Lower leg skin (tissue), 4 donors: ENCODE measurements around the gene MAP4K5. TPM values are rescaled to one million over a fixed set of nuclear protein-coding genes. Genes with fewer than 3 reads are reported as not detected.

ENCODE experiments used
- DNase-seq, 2 donors: peaks; one replicate each; pipeline ENCODE4 v3.0.0-alpha.2; 2019; ENCODE audit warnings: low spot score in 2 of 2
- H3K4me3 ChIP-seq: fragments of 200-600 bp; sonication (generic); 2 replicates; pipeline ENCODE4 v1.5.1; 2017; ENCODE audit warnings: mild to moderate bottlenecking, low read depth; ENCODE audit not compliant: poor library complexity, severe bottlenecking
- POLR2A ChIP-seq, 2 donors: fragments of 450-650 bp; IDR thresholded peaks; one replicate each; pipeline ENCODE4 v1.6.1; 2016 to 2017; ENCODE audit warnings: antibody characterized with exemption in 2 of 2, mild to moderate bottlenecking in 1 of 2, moderate library complexity in 1 of 2
- WGBS, 2 donors: methylation state at CpG; one replicate each; pipeline ENCODE4 v1.1.5; 2018; 5-methylcytosine and 5-hydroxymethylcytosine counted together
- intact Hi-C: fragments of 100-400 bp; cut with DNase I; formaldehyde crosslinking; loops from one replicate; pipeline ENCODE4 v1.15.0; 2023; ENCODE audit warnings: low total_unique reads
- total RNA-seq, 4 donors: library from RNA; depleted of rRNA; stranded (reverse); fragments of >200 nt; gene quantifications; one replicate each; pipeline ENCODE4 v1.1.0, GENCODE V29; 2016
- TF ChIP-seq, protein P1 (sequence below), 3 donors: fragments of 450-650 bp; IDR thresholded peaks; one replicate each; pipeline ENCODE4 v1.5.1; 2016; ENCODE audit warnings: antibody characterized with exemption in 3 of 3, mild to moderate bottlenecking in 3 of 3, moderate library complexity in 2 of 3

Gene MAP4K5
- total RNA-seq, 4 donors from 2014 or later: 119 to 292 (median 218) TPM

DNA sequence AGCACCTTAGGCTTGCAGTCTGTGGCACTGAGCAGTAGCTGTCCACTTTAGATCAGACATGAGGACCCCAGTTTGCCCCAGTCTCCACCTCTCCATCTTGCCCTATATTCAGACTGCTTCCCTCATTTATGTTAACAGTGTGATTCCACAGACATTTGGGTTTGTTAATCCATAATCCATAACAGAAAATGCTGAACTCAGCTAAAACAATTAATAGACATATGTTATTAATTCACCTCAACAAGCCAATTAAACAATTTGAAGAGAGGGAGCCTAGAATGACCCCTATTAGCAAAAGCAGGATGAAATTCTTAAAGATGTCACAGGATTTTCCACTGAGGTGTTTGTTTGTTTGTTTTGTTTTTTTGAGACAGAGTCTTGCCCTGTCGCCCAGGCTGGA lies 144.8 kb downstream of the MAP4K5 start:
- no peak overlapping the region for H3K4me3 ChIP-seq
- no peak for TF ChIP-seq POLR2A (IDR thresholded peaks at IDR 0.05)
- TF ChIP-seq, protein P1, sequence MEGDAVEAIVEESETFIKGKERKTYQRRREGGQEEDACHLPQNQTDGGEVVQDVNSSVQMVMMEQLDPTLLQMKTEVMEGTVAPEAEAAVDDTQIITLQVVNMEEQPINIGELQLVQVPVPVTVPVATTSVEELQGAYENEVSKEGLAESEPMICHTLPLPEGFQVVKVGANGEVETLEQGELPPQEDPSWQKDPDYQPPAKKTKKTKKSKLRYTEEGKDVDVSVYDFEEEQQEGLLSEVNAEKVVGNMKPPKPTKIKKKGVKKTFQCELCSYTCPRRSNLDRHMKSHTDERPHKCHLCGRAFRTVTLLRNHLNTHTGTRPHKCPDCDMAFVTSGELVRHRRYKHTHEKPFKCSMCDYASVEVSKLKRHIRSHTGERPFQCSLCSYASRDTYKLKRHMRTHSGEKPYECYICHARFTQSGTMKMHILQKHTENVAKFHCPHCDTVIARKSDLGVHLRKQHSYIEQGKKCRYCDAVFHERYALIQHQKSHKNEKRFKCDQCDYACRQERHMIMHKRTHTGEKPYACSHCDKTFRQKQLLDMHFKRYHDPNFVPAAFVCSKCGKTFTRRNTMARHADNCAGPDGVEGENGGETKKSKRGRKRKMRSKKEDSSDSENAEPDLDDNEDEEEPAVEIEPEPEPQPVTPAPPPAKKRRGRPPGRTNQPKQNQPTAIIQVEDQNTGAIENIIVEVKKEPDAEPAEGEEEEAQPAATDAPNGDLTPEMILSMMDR (IDR thresholded peaks at IDR 0.05): no peak
- intact Hi-C loops: no loop called here
- DNase-seq: no peak
- WGBS, 2 donors: 100% methylated on average over 1 of the region's 1 CpG

DNA sequence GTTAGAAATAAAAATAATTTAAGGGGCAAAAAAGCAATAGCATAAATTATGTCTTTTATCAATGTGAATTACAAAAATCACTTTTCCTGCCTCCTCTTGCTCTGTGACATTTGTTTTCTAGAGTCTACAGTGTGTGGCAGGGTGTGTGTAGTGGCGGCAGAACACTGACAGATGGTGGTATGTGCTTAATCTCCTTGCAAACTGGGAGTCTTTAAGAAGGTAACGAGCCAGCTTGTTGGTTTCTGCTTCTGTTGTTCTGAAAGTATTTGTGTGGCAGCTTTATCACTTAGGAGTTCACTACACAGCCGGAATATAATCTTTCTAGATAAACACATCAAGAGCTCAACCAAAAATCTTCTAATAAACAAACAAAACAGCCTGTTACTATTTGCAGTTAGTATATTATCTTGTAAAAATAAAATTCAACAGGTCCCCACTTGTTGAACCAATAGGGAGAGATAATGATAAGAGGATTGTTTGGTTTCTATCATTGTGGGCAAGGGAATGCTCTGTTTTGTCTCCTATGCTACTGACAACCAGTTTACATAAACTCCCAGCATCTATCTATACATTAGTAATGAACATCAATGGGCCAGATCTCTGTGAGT lies 148.6 kb downstream of the MAP4K5 start:
- 67 to 72% methylated on average over 3 of the region's 3 CpGs for WGBS, 2 donors
- no peak for DNase-seq
- H3K4me3 ChIP-seq: no peak overlapping the region
- intact Hi-C loops: no loop called here
- TF ChIP-seq, protein P1 (IDR thresholded peaks at IDR 0.05): no peak
- no peak for TF ChIP-seq POLR2A (IDR thresholded peaks at IDR 0.05)

DNA sequence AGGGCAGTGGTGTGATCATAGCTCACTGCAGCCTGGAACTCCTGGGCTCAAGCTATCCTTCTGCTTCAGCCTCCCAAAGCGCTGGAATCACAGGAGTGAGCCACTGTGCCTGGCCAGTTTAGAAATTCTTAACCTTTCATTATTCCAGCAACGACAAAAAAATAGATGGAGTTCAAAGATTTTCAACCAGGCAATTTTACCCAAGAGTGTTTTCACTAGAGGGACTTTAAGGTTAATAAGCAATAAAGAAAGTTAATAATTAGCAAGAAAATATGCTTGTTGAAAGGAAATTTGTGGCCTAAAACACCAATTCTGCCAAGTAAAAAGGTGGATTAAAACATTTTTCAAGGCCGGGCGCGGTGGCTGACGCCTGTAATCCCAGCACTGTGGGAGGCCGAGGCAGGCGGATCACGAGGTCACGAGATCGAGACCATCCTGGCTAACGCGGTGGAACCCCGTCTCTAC lies 150.5 kb downstream of the MAP4K5 start:
- no peak for DNase-seq
- intact Hi-C loops: no loop called here
- H3K4me3 ChIP-seq: no peak overlapping the region
- TF ChIP-seq, protein P1 (IDR thresholded peaks at IDR 0.05): no peak
- no peak for TF ChIP-seq POLR2A (IDR thresholded peaks at IDR 0.05)
- 96 to 97% methylated on average over 14 of the region's 14 CpGs for WGBS, 2 donors

DNA sequence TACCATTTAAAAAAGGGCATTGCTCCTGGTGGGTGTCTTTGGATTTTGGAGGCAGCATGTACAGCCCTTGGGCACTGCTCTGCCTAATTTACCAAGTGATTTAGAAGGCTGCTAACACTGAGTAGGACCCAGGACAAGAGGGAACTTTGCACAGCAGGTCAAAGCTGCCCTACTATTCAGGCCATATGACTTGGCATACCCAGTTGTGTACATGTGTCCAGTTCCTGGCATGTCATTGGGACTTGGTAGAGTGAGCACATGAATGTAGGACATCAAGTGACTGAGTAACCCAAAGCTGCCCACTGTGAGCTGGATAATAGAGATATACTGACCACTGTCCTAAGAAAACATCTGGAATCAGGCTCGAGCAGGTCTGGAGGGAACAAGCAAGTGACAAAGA lies 151.4 kb downstream of the MAP4K5 start:
- DNase-seq: no peak
- 100% methylated on average over 1 of the region's 1 CpG for WGBS, 2 donors
- H3K4me3 ChIP-seq: no peak overlapping the region
- intact Hi-C loops: no loop called here
- TF ChIP-seq POLR2A (IDR thresholded peaks at IDR 0.05): no peak
- TF ChIP-seq, protein P1 (IDR thresholded peaks at IDR 0.05): no peak

DNA sequence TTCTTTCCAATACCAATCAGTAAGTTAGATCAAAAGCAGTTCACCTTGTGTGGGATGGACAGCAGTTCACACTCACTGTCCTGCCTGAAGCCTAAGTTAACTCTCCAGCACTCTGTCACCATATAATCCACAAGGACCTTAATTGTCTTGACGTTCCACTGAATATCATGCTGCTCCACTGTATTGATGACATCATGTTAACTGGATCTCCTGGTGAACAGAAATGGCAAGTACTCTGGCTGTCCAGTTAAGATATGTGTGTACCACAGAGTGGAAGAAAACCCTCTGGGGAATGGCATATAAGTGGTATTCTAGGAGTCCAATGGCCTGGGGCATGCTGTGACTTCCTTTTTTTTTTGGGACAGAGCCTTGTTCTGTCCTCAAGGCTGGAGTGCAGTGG lies 151.9 kb downstream of the MAP4K5 start:
- no peak overlapping the region for H3K4me3 ChIP-seq
- no peak for DNase-seq
- WGBS, 2 donors: 96 to 100% methylated on average over 1 of the region's 1 CpG
- TF ChIP-seq, protein P1 (IDR thresholded peaks at IDR 0.05): no peak
- no peak for TF ChIP-seq POLR2A (IDR thresholded peaks at IDR 0.05)
- intact Hi-C loops: no loop called here

DNA sequence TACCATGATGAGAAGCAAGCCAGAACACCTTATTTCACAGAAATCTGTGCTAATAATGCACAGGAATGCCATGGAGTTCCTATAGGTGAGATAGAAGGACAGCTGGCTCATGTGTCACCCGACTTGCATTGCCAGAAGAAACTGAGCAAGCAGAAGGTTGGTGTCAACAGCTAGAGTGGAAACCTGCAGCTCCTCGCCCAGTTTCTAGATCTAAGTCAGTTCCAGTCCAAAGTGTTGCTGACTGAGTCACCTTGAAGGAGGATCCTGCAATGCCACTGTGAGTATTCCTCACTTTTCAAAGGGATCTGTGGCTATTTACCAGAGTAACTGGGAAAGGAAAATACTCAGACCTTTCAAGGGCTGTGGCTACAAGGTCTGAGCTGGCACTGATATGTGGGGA lies 152.8 kb downstream of the MAP4K5 start:
- no peak for DNase-seq
- WGBS, 2 donors: 89 to 97% methylated on average over 2 of the region's 2 CpGs
- intact Hi-C loops: no loop called here
- TF ChIP-seq, protein P1 (IDR thresholded peaks at IDR 0.05): no peak
- no peak for TF ChIP-seq POLR2A (IDR thresholded peaks at IDR 0.05)
- no peak overlapping the region for H3K4me3 ChIP-seq
